Esophagus squamous epithelium (tissue), 4 donors: ENCODE measurements around the gene ARTN.

ENCODE experiments used
- CTCF ChIP-seq, 6 experiments: fragments of 450-650 bp in 4 of 6; fragments of 200-600 bp in 2 of 6; sonication (generic) in 2 of 6; IDR thresholded peaks; one replicate each; pipeline ENCODE4 v1.5.1; 2016 to 2019; ENCODE audit warnings: antibody characterized with exemption in 6 of 6, mild to moderate bottlenecking in 4 of 6, moderate library complexity in 4 of 6
- POLR2A ChIP-seq, 4 donors: fragments of 450-650 bp; IDR thresholded peaks; one replicate each; pipeline ENCODE4 v1.6.1; 2017; ENCODE audit warnings: antibody characterized with exemption in 4 of 4, mild to moderate bottlenecking in 4 of 4, moderate library complexity in 3 of 4

GRCh38 chr1:43978551-43979260 lies 45.1 kb downstream of the ARTN start, which contains the start of gene B4GALT2:
- no peak for TF ChIP-seq CTCF (IDR thresholded peaks at IDR 0.05)
- no peak for TF ChIP-seq POLR2A (IDR thresholded peaks at IDR 0.05)
